GM19099 (cell line): ENCODE measurements around the gene C1orf50.
A peak's percentile ranks its signal among the peaks of the same experiment; 100 is the strongest.

ENCODE experiments used
- POLR2A ChIP-seq: IDR thresholded peaks from 3 replicates; pipeline ENCODE4 v1.6.1; 2011; ENCODE audit warnings: low read depth; ENCODE audit not compliant: insufficient read length; ENCODE audit errors: extremely low read depth

The C1orf50 gene

DNA sequence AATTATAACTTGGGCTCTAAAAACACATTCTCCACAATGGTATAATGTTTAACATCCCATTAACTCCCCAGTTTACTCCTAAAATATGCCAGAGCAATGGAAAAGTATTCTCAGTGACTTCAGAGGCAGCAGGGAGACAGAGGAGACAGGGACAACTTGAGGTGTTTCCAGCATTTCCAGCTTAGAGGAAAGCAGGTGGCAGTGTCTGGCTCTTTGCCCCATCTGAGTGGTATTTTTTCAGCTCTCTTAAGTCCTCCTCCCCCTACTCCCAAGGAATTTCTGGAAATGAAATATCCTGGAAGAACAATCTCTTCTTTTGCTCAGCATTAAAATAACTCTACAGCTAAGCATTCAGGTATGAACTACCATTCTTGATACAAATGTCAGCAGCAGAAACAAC is 39.1 kb downstream of the C1orf50 start:
- no peak for TF ChIP-seq POLR2A

DNA sequence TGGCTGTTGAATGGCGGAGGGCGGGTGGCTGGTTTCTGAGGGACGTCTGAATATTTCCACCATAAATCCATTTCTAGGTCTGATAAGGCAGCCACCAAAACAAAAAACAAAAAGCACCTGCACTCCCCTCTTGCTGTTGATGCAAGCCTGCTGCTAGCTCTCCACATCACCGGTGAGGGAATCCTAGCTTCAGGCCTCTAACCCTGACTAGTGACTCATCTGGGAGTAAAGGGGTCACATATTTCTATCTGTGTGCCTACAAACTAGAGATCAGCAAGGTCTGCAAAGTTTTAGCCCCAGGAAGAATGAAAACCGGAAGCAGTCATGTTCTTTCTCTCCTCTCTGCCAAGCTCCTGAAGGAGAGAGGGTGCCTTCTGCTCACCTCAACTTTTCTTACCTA is 39.5 kb downstream of the C1orf50 start:
- TF ChIP-seq POLR2A, result no peak

DNA sequence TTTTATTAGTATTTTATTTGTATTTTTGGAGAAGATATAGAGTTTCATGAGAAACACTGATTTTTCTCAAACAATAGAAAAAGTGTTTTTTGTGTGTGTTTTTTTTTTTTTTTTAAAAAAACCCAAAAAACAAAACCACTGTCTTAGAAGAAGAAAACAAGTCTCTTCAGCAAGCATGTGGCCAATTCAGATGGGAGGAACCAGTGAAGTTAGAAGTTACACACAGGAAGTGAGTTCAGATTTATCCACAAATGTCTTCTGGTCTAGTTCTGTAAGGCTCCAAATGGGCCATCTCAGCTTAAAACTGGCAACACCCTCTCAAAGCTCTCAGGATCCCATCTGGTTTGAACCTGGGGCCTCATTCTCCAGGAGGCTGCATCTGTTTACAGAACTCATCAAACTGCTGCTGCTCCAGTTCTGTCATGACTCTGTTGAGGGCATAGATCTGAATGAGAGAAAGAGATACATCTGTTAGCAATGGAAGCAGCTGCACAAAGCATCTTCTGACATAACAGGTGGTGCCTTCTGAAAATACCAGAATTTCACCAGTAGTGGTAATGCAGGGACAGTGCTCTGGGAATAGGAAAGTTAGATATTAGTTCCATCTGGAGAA is 40.1 kb downstream of the C1orf50 start:
- no peak for TF ChIP-seq POLR2A

DNA sequence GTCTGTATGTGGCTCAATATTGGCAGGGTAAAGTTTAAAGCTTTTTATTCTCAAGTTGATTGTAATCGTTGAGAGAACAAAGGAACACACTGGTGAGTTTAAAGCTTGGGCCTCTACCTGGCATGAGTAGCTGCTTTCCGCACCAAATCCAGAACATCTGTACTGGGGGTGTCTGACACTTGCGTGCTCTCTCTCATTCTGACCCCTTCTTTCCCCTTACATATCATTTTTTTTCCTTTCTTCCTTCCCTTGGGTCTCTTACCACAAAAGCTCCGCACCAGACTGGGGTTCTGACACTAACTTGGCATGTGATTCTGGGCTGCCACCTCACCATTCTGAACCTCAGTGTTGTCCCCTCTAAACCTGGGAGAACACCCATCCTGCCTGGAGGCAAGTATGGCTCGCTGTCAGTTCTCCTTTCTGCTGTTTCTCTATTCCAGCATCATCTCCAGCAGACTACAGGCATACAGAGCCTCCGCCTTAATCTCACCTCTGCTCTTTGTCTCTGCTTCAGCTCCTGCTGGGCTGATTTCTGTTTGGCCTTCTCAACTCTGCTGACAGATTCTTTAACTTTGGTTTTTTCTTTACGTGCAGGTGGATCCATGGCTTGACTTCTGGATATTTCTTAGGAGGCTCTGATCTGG is 49.0 kb downstream of the C1orf50 start:
- TF ChIP-seq POLR2A, result no peak

DNA sequence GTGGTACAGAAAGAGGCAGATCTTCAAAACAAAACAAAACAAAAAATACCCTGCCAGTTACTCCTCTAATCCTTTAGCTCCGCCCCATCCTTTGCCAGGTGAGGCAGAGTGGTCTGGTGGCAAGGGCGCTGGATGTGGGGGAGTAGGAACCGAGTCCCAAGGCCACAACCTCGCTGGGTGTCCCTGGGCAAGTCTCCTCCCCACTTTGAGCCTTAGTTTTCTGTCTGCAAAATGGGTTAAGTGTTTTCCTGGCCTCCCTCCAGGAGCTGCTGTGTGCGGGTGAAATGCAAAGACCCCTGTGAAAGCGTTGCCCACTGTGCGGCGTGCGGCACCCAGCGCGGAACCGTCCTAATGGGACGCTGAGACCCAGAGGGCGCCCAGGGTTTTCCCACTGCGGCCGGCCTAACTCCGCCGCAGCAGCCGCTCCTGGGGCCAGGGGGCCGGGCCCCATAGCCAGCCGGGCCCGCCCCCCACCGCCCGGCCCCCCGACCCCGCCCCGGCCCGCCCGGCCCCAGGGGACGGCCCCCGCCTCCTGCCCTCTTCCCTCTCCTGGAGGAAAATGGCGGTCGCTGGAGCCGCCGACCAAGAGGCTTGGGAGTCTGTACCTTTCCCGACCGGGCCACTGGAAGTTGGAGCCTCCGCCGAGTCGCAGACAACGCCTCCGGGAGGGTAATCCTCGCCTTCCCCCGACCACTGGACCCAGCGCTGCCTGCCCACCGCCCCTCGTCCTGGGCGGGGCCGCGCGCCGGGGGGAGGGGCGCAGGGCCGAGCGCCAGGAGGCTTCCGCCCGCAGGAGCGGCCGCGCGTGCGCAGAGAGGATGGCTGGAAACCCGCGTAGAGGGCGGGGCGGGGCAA is 49.8 kb downstream of the C1orf50 start, which contains the start of the genes ERMAP and SVBP:
Gene ERMAP (plus strand): TSS at position 538 of the 855 bp plus-strand sequence. CDS start 13,327 bp downstream, outside the sequence.
Gene SVBP (minus strand): TSS at position 813 of the 855 bp plus-strand sequence. CDS start 853 bp downstream, outside the sequence.
- peak; percentile 77 for TF ChIP-seq POLR2A

DNA sequence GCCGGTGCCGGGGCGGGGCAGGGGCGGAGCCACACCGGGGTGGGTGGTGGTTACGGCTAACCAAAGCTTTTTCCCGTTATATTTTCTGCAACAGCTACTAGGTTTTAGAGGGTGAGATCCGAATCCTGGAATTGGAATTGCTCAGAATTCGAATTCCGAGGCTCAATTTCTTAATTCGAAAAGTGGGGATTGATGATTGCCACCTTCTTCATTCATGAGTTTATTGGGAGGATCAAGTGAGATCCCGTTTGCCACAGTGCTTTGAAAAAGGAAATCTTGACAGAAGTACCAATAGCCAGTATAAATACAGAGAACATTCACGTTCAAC is 50.4 kb downstream of the C1orf50 start:
- TF ChIP-seq POLR2A, result no peak

DNA sequence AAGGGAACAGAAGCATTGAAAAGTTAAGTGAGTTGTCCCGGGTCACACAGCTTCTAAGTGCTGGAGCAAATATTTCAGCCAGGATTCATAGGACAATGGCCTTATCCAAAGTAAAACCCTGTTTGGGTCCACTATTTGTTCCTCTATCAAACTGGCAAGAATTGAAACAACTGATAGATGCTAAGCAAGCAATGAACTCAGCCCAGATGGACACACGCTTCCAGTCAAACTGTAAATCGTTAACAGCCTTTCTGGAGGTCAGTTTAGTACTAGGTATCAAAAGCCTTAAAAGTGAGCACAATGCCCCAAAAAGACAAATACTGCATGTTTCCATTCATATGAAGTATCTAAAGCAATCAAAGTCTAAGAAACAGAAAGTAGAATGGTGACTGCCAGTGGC is 50.9 kb downstream of the C1orf50 start:
- no peak for TF ChIP-seq POLR2A

DNA sequence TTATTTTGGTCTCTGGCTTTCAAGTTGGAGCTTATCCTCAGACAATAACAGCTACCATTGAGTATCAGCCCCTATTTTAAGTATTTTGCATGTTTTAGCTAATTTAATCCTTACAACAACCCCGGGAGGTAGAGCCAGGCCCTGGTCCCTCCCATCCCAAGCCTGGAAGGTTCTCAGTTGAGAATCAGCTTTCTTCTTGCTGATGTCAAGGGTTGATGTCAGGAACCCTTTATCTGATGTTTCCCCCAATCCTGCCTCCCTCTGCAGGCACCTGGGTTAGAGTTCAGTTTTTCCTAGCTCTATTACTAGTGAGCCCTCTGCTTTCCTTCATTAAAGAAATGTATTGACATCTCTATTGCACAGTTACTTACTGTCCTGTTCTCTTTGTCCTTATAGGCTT is 53.8 kb downstream of the C1orf50 start:
- TF ChIP-seq POLR2A, result no peak

DNA sequence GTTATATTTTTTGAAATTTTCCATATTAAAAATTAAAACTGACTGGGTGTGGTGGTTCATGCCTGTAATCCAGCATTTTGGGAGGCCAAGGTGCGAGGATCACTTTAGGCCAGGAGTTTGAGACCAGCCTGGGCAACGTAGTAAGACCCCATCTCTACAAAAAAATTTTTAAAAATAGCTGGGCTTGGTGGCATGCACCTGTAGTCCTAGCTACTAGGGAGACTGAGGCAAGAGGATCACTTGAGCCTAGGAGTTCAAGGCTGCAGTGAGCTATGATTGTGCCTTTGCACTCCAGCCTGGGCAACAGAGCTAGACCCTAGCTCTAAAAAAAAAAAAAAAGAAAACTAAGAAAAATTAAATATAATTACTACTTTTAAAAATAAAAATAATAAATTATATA is 54.6 kb downstream of the C1orf50 start:
- TF ChIP-seq POLR2A, result no peak

DNA sequence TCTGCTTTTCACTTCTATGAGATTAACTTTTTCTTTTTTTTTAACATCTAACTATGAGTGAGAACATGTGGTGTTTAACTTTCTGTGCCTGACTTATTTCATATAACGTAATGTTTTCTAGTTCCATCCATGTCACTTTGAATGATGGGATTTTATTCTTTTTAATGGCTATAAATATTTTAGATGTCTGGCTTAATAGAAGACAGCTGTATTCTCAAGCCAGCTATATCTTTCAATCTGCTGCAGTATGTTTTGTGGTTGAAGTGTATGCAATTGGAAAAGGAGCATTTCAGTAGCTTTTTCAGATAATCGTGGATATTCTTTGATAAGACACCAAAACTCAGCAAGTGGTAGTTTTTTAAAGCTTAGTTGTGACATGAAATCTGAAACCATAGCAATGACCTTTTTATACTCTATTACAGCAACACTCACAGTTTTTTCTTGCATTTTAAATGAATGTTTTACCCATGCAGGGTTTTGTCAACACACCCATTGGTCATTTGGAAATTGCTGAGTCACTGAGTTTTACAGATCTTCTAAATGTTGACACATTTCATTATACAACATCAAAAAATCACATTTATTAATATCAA is 55.8 kb downstream of the C1orf50 start:
- no peak for TF ChIP-seq POLR2A

DNA sequence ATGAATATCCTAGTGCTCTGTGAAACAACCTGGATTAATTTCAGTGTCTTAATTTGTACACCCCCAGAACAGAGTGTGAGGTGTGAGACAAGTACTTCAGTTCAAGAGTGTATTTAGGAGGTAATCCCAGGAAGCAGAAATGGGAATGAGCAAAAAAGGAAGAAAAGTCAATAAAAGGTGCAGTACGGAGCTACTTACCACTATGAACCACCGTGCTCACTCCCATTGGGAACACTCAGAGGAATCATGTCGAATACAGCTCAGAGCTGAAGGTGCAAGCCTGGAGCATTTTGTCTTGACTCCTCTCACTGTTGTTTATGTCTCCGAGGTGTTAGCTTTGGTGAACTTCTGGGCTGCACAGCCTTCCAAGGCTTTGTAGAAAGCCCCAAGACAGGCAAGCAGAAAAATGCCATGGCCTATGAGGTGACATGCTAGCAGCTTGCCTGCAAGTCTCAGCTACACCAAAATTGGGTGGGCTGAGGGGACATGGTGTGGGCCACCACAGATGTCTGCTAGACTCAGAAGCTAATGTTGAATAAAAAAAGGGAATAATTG is 57.5 kb downstream of the C1orf50 start:
- no peak for TF ChIP-seq POLR2A

DNA sequence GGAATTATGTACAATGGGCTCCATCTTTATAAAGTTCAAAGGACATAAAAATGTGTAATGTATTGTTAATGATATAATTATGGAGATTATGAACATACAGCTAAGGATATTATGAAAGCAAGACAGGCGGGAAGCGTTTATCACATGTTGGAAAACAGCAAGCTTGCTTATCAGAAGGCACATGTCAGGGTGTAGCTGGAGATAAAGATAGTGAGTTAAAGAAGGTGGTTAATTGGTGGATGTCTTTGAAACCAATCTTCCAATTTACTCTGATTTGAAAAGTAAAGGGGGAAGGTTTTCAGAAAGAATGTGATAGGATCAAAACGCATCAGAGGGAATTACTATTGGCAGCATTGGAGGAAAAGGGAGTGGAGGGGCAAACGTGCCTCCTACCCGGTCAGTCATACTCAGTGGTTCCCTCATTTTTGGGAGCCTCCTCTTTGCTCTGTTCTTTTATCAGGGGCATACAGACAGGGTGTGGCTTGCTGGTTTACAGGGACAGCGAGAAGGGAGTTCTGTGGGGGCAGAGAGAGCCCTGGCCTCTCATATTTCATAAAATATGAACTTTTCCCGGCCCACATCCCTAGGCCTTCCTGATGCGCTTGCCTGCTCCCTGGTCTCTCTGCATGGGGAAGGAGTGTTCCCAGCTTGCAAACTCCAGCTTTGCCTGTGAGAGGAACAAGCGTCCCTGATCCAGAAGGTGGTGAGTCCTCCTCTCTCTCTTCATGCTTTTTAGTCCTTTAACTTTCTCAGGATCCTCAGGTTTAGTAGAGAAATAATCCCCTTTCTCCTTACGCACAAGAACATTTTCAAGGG is 58.2 kb downstream of the C1orf50 start:
- no peak for TF ChIP-seq POLR2A
